Measurements from ENCODE around the gene TAF5L. TPM values are rescaled to one million over a fixed set of nuclear protein-coding genes. Genes with fewer than 3 reads are reported as not detected.

TAF5L gene
- total RNA-seq, 2 experiments from 2014 or later, result 30.3 to 32.9 TPM

DNA sequence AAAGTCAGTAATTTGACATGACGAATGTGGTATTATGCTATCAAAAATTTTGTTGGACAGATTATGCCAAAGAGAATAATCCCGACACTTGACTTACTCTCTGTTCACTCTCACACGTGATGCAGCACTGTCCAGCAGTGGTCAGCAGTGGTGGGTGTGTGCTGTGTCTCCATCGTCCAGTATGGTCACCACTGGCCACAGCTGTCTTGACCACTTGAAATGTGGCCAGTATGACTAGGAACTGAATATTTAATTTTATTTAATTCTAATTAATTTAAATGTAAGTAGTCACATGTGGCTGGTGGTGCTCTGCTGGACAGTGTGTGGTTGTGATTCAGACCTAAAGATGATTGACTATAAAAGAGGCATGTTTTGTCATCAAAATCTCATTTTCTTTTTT lies 24.1 kb upstream of the TAF5L start:
- 0 out of 2 replicates have a peak, but pooled peaks cover 4% of the 10 kb centered on the region for H4K20me1 ChIP-seq (ENCODE audit: insufficient read depth, low read length)
- no peak overlapping the region for H3K4me3 ChIP-seq (ENCODE audit: low read depth, low read length, poor library complexity, severe bottlenecking)
- no peak overlapping the region for H3K27ac ChIP-seq (ENCODE audit: low read depth, low read length, poor library complexity, severe bottlenecking)
- DNase-seq (ENCODE audit: low spot score), result no peak
- TF ChIP-seq, protein P1, sequence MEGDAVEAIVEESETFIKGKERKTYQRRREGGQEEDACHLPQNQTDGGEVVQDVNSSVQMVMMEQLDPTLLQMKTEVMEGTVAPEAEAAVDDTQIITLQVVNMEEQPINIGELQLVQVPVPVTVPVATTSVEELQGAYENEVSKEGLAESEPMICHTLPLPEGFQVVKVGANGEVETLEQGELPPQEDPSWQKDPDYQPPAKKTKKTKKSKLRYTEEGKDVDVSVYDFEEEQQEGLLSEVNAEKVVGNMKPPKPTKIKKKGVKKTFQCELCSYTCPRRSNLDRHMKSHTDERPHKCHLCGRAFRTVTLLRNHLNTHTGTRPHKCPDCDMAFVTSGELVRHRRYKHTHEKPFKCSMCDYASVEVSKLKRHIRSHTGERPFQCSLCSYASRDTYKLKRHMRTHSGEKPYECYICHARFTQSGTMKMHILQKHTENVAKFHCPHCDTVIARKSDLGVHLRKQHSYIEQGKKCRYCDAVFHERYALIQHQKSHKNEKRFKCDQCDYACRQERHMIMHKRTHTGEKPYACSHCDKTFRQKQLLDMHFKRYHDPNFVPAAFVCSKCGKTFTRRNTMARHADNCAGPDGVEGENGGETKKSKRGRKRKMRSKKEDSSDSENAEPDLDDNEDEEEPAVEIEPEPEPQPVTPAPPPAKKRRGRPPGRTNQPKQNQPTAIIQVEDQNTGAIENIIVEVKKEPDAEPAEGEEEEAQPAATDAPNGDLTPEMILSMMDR (conservative IDR thresholded peaks at IDR 0.05; ENCODE audit: low read length), result no peak
- TF ChIP-seq EZH2phosphoT487 (IDR thresholded peaks at IDR 0.05; ENCODE audit: borderline replicate concordance, low read depth, low read length), result no peak
- peaks cover 99% of the 10 kb centered on the region for H3K36me3 ChIP-seq (ENCODE audit: insufficient read depth, low read length)
- H3K9me2 ChIP-seq (ENCODE audit: insufficient read depth, low read length), result no peaks in the 10 kb centered on the region
- H3K79me2 ChIP-seq (ENCODE audit: insufficient read depth, low read depth, low read length), result no peaks in the 10 kb centered on the region
- no peak overlapping the region for H2AFZ ChIP-seq (ENCODE audit: low read length)
- no peaks in the 10 kb centered on the region for H3K4me1 ChIP-seq (ENCODE audit: insufficient read depth, low read length, poor library complexity, severe bottlenecking)
- no peaks in the 10 kb centered on the region for H3K9me3 ChIP-seq (ENCODE audit: low read length)
- intact Hi-C loops (cut with micrococcal nuclease; ENCODE audit: unreplicated experiment), result no loop called here
- ChIA-PET POLR2A (interaction anchor here (0.6 kb wide), 1 partner anchor 80 kb away, joined by 3 read pairs; no protein-coding TSS in a partner anchor), CTCF (ENCODE audit: unreplicated experiment) (no interaction called here)
- H3K4me2 ChIP-seq (ENCODE audit: low read length), result no peak overlapping the region
- BruUV-seq (replicated peaks), result no TSS peak

DNA sequence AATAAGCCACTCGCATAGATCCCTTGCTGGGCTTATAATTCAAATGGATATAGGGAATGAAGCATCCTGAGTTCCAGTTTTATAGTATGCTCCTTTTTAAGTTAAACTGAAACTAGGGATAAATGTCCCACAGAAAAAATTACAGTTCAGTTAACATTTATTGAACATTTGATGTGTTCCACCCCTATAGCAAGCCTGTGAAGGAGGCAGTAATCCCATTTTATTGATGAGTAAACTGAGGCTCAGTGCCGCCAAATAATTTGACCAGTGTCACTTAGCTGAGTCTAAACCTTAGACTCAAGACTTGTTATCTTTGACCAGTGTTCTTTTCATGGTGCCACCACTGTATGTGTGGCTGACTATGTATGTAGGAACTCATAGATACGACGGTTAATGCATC lies 22.5 kb upstream of the TAF5L start:
- Histone ChIP-seq H3K9me2 (ENCODE audit: insufficient read depth, low read length) (no peaks in the 10 kb centered on the region), H3K79me2 (ENCODE audit: insufficient read depth, low read depth, low read length) (peaks cover 3% of the 10 kb centered on the region; the same call in 1 of the 2 replicates), H4K20me1 (ENCODE audit: insufficient read depth, low read length) (0 out of 2 replicates have a peak, but pooled peaks cover 10% of the 10 kb centered on the region), H3K9me3 (ENCODE audit: low read length) (no peaks in the 10 kb centered on the region), H3K4me3 (ENCODE audit: low read depth, low read length, poor library complexity, severe bottlenecking) (no peak overlapping the region), H2AFZ (ENCODE audit: low read length) (no peak overlapping the region), H3K27ac (ENCODE audit: low read depth, low read length, poor library complexity, severe bottlenecking) (no peak overlapping the region), H3K4me2 (ENCODE audit: low read length) (no peak overlapping the region), H3K4me1 (ENCODE audit: insufficient read depth, low read length, poor library complexity, severe bottlenecking) (peaks cover 15% of the 10 kb centered on the region), H3K36me3 (ENCODE audit: insufficient read depth, low read length) (peaks cover 99% of the 10 kb centered on the region)
- POLR2A ChIA-PET, result no interaction called here
- no TSS peak for BruUV-seq (replicated peaks)
- CTCF ChIA-PET (ENCODE audit: unreplicated experiment), result no interaction called here
- intact Hi-C loops (cut with micrococcal nuclease; ENCODE audit: unreplicated experiment), result no loop called here
- no peak for TF ChIP-seq EZH2phosphoT487 (IDR thresholded peaks at IDR 0.05; ENCODE audit: borderline replicate concordance, low read depth, low read length)
- TF ChIP-seq, protein P1 (conservative IDR thresholded peaks at IDR 0.05; ENCODE audit: low read length), result no peak
- no peak for DNase-seq (ENCODE audit: low spot score)

DNA sequence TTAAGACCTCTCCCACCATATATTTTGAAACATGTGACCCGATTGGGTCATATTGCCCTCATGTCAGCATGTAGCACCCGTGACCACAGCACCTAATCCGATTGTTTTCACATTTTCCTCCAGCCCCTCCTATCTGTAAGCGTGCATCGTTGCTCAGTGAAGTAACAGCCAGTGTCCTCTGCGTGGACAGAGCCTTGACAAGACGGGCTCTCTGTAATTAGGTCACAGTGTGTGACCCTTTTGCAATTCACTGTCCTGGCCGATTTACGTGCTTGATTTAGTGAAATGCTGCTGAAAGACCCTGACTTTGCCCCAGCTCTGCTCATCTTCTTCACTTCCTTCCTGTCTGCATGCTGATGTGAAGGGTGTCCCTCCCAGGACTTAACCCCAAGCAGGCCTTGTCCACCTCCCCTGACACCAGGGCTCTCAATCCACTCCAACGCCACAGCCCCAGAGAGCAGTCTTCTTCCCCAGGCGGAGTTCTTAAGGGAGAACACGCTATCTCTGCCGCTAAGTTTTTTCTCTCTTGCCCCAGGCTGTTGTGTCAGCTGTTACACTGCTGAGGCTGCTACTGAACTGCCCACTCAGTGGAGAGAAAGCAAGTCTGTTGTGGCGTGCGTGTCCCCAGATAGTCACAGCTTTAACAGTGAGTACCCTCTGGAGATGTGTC lies 19.5 kb upstream of the TAF5L start:
- intact Hi-C loops (cut with micrococcal nuclease; ENCODE audit: unreplicated experiment), result no loop called here
- Histone ChIP-seq H4K20me1 (ENCODE audit: insufficient read depth, low read length) (0 out of 2 replicates have a peak, but pooled peaks cover 12% of the 10 kb centered on the region), H3K9me2 (ENCODE audit: insufficient read depth, low read length) (no peaks in the 10 kb centered on the region), H3K9me3 (ENCODE audit: low read length) (no peaks in the 10 kb centered on the region), H3K4me3 (ENCODE audit: low read depth, low read length, poor library complexity, severe bottlenecking) (no peak overlapping the region), H3K36me3 (ENCODE audit: insufficient read depth, low read length) (peaks cover 98% of the 10 kb centered on the region), H2AFZ (ENCODE audit: low read length) (no peak overlapping the region), H3K27ac (ENCODE audit: low read depth, low read length, poor library complexity, severe bottlenecking) (no peak overlapping the region), H3K79me2 (ENCODE audit: insufficient read depth, low read depth, low read length) (peaks cover 29% of the 10 kb centered on the region), H3K4me2 (ENCODE audit: low read length) (no peak overlapping the region), H3K4me1 (ENCODE audit: insufficient read depth, low read length, poor library complexity, severe bottlenecking) (peaks cover 22% of the 10 kb centered on the region)
- ChIA-PET CTCF (ENCODE audit: unreplicated experiment) (no interaction called here), POLR2A (no interaction called here)
- no TSS peak for BruUV-seq (replicated peaks)
- DNase-seq (ENCODE audit: low spot score), result no peak
- TF ChIP-seq, protein P1 (conservative IDR thresholded peaks at IDR 0.05; ENCODE audit: low read length), result no peak
- no peak for TF ChIP-seq EZH2phosphoT487 (IDR thresholded peaks at IDR 0.05; ENCODE audit: borderline replicate concordance, low read depth, low read length)
